SK-N-SH (cell line): ENCODE data around the gene TRIP13.

Source experiments
- CHD2 ChIP-seq: fragments of 150-350 bp; IDR thresholded peaks from 2 replicates; pipeline ENCODE4 v1.6.1; 2018; ENCODE audit warnings: low read length; ENCODE audit not compliant: partially characterized antibody
- CTCF ChIP-seq: fragments of 200-600 bp; sonication (generic); IDR thresholded peaks from 2 replicates; pipeline ENCODE4 v1.6.1; 2017; ENCODE audit warnings: antibody characterized with exemption, mild to moderate bottlenecking, moderate library complexity
- ELF1 ChIP-seq: IDR thresholded peaks from 2 replicates; pipeline ENCODE4 v1.4.0; 2012
- EZH2phosphoT487 ChIP-seq: fragments of 200-600 bp; sonication (generic); IDR thresholded peaks from 2 replicates; pipeline ENCODE4 v1.6.1; 2017; ENCODE audit warnings: low read depth, mixed run types, mild to moderate bottlenecking, antibody characterized with exemption, moderate library complexity, borderline replicate concordance
- MAX ChIP-seq: IDR thresholded peaks from 2 replicates; pipeline ENCODE4 v1.4.0; 2012; ENCODE audit warnings: low read depth
- NRF1 ChIP-seq: IDR thresholded peaks from 2 replicates; pipeline ENCODE4 v1.6.1; 2012; ENCODE audit warnings: low read depth, mild to moderate bottlenecking, low read length
- POLR2AphosphoS5 ChIP-seq: IDR thresholded peaks from 2 replicates; pipeline ENCODE4 v1.6.1; 2012; ENCODE audit warnings: low read depth, low read length
- RAD21 ChIP-seq: IDR thresholded peaks from 2 replicates; pipeline ENCODE4 v1.6.1; 2012; ENCODE audit warnings: mild to moderate bottlenecking, low read length
- RCOR1 ChIP-seq: fragments of 150-350 bp; IDR thresholded peaks from 2 replicates; pipeline ENCODE4 v1.6.1; 2017; ENCODE audit warnings: antibody characterized with exemption, low read length
- REST ChIP-seq: IDR thresholded peaks from 2 replicates; pipeline ENCODE4 v1.6.1; 2012; ENCODE audit warnings: mild to moderate bottlenecking, low read depth, low read length, moderate library complexity
- TAF1 ChIP-seq: IDR thresholded peaks from 2 replicates; pipeline ENCODE4 v1.6.1; 2012; ENCODE audit warnings: low read depth, mild to moderate bottlenecking, low read length, moderate library complexity, borderline replicate concordance
- ZBTB33 ChIP-seq: IDR thresholded peaks from 2 replicates; pipeline ENCODE4 v1.4.0; 2012; ENCODE audit warnings: low read depth, borderline replicate concordance

- TF ChIP-seq EZH2phosphoT487: no peak
- no peak for TF ChIP-seq RAD21
- TF ChIP-seq CTCF: no peak
- TF ChIP-seq REST: no peak
- TF ChIP-seq MAX: no peak
- TF ChIP-seq POLR2AphosphoS5: no peak
- TF ChIP-seq RCOR1: no peak
- TF ChIP-seq CHD2: no peak
- TF ChIP-seq ZBTB33: no peak
- no peak for TF ChIP-seq ELF1
- TF ChIP-seq TAF1: no peak
- no peak for TF ChIP-seq NRF1
Observed at GRCh38 chr5:878125-878524, 14.6 kb upstream of the TRIP13 start.
